Colonic mucosa (tissue), 4 donors: ENCODE results near the gene IFNG. TPM values are rescaled to one million over a fixed set of nuclear protein-coding genes. Genes with fewer than 3 reads are reported as not detected.

Source experiments
- DNase-seq: peaks from one replicate; pipeline ENCODE4 v3.0.0-alpha.2; 2020
- H3K27ac ChIP-seq: fragments of 200-600 bp; one replicate; pipeline ENCODE4 v1.8.0; 2021
- H3K27me3 ChIP-seq: fragments of 200-600 bp; one replicate; pipeline ENCODE4 v1.8.0; 2021
- H3K36me3 ChIP-seq: fragments of 200-600 bp; one replicate; pipeline ENCODE4 v1.8.0; 2021
- H3K4me1 ChIP-seq: fragments of 200-600 bp; one replicate; pipeline ENCODE4 v1.8.0; 2021; ENCODE audit warnings: mild to moderate bottlenecking
- H3K4me3 ChIP-seq: fragments of 200-600 bp; one replicate; pipeline ENCODE4 v1.8.0; 2021
- H3K9ac ChIP-seq, 2 donors: one replicate each; pipeline ENCODE4 v1.7.0; 2013; ENCODE audit warnings: control low read depth in 2 of 2, low read depth in 2 of 2, low read length in 2 of 2
- H3K9me3 ChIP-seq: fragments of 200-600 bp; one replicate; pipeline ENCODE4 v1.8.0; 2021
- CTCF ChIP-seq: fragments of 200-600 bp; IDR thresholded peaks from one replicate; pipeline ENCODE4 v1.8.0; 2022; ENCODE audit warnings: antibody characterized with exemption, mild to moderate bottlenecking
- intact Hi-C: fragments of 100-400 bp; cut with DNase I; formaldehyde crosslinking; loops from one replicate; pipeline ENCODE4 v1.14.1; 2022
- total RNA-seq, 2 donors: library from RNA; stranded (reverse); fragmentation: NEBNext Ultra II Directional in 1 of 2; extraction: Animal tissue kit (Norgen Biotek cat#: 25700) in 1 of 2; gene quantifications; one replicate each; pipeline ENCODE4 v1.2.1, GENCODE V29; 2021
- donor health status: healthy.
- donor health status: DM: no; HTN: no; CAD: no.
- donor health status: DM: no; HTN: no; CAD: no.

Gene IFNG
- total RNA-seq, 2 donors from 2014 or later: 1.1 TPM; not detected in 1

DNA sequence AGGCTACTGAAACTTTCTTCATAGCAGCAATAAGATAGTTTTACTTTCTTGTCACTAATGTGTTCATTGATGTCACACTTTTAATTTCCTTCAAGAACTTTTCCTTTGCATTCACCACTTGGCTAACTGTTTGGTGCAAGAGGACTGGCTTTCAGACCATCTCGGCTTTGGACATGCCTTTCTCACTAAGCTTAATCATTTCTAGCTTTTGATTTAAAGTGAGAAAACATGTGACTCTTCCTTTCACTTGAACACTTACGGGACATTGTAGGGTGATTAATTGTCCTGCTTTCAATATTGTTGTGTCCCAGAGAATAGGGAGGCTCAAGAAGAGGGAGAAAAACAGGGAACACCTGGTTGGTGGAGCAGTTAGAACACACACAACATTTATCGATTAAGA lies 41.9 kb downstream of the IFNG start:
- no peaks in the 10 kb centered on the region for H3K9me3 ChIP-seq
- H3K4me1 ChIP-seq: no peaks in the 10 kb centered on the region
- no peak overlapping the region for H3K4me3 ChIP-seq
- DNase-seq: no peak
- H3K27ac ChIP-seq: no peak overlapping the region
- H3K9ac ChIP-seq: no peak overlapping the region
- H3K27me3 ChIP-seq: no peaks in the 10 kb centered on the region
- no peaks in the 10 kb centered on the region for H3K36me3 ChIP-seq
- TF ChIP-seq CTCF: no peak
- intact Hi-C loops: no loop called here

GRCh38 chr12:68115281-68115680 lies 44.3 kb downstream of the IFNG start:
- no peaks in the 10 kb centered on the region for H3K4me1 ChIP-seq
- no peak for DNase-seq
- no peak for TF ChIP-seq CTCF
- intact Hi-C loops: no loop called here
- H3K9me3 ChIP-seq: no peaks in the 10 kb centered on the region
- H3K27me3 ChIP-seq: no peaks in the 10 kb centered on the region
- H3K36me3 ChIP-seq: no peaks in the 10 kb centered on the region
- H3K27ac ChIP-seq: no peak overlapping the region
- H3K4me3 ChIP-seq: no peak overlapping the region
- no peak overlapping the region for H3K9ac ChIP-seq

DNA sequence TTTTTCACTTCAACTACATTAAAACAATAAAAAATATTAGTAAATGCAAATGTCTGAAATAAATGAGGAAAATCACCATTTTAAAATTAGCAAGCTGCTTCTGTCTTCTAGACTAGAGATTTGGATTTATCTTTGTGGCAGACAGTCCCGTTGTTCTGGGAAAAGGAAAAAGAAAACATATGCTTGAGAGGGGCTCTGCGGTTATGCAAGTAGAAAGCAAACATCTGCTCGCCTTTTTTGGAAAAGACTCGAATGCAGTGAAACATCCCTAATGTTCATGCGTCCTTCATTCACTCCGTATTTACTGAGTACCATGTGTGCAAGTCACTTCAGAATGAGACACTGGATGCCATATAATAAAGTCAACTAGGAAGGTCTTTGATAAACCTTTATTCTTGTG lies 44.9 kb downstream of the IFNG start:
- no peak for DNase-seq
- H3K36me3 ChIP-seq: no peaks in the 10 kb centered on the region
- H3K27ac ChIP-seq: no peak overlapping the region
- TF ChIP-seq CTCF: no peak
- no peaks in the 10 kb centered on the region for H3K27me3 ChIP-seq
- H3K9me3 ChIP-seq: no peaks in the 10 kb centered on the region
- intact Hi-C loops: no loop called here
- H3K4me3 ChIP-seq: no peak overlapping the region
- H3K9ac ChIP-seq: no peak overlapping the region
- H3K4me1 ChIP-seq: no peaks in the 10 kb centered on the region

DNA sequence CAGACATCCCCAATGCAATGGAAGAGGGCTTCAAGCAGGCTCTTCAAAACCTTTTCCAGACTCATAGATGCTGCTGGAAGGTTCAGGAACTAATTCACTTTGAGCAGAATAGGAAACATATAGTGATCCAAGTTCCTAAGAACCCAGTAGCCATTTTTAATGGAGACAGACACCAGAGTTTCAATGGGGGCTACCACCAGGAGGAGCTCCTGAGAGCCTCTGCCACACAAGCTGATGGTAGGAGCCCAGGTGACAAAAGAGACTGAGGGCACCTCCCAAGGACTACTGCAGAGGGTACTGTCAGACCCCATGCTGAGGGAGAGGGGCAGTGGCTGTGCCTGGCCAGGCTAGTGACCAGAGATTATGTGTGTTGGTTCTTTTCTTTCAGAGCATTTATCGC lies 45.9 kb downstream of the IFNG start:
- peak; percentile 29 for DNase-seq
- intact Hi-C loops: no loop called here

DNA sequence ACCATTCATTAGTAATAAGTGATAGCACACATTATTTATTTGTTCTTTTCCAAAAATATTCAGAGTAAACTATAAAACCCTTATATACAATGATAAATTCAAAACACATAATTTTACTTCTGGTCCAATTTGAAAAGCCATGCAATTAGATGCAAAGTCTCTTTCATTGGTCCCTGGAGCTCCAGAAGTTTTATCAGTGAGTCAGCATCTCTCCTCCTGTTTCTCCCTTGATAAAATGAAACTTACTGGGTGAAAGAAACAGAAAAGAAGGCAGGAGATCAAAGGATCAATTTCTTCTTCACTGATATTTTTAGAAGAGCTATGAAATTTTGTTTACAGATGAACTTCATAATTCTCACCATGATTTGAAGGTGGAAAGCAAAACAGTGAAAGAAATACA lies 47.5 kb downstream of the IFNG start:
- H3K9me3 ChIP-seq: no peaks in the 10 kb centered on the region
- H3K36me3 ChIP-seq: no peaks in the 10 kb centered on the region
- no peak for DNase-seq
- H3K27ac ChIP-seq: no peak overlapping the region
- TF ChIP-seq CTCF: no peak
- intact Hi-C loops: no loop called here
- H3K9ac ChIP-seq: no peak overlapping the region
- no peaks in the 10 kb centered on the region for H3K27me3 ChIP-seq
- H3K4me3 ChIP-seq: no peak overlapping the region
- H3K4me1 ChIP-seq: no peaks in the 10 kb centered on the region

More for the DNA sequence above, 45.9 kb downstream of the IFNG start:
- Histone ChIP-seq H3K4me3 (no peak overlapping the region), H3K36me3 (no peaks in the 10 kb centered on the region), H3K9me3 (no peaks in the 10 kb centered on the region), H3K27me3 (no peaks in the 10 kb centered on the region), H3K9ac (no peak overlapping the region), H3K27ac (no peak overlapping the region), H3K4me1 (no peaks in the 10 kb centered on the region)
- TF ChIP-seq CTCF: no peak
